ENCODE measurements around the gene SH3PXD2B. TPM values are rescaled to one million over a fixed set of nuclear protein-coding genes. Genes with fewer than 3 reads are reported as not detected.
A peak's percentile ranks its signal among the peaks of the same experiment; 100 is the strongest.
"Not testable (repeated sequence)": the region's sequence is repeated elsewhere in the genome, so short reads cannot be mapped to it uniquely, and the experiment has no call there.

The SH3PXD2B gene
- total RNA-seq, 1 donor from 2014 or later, result 24.0 TPM

DNA sequence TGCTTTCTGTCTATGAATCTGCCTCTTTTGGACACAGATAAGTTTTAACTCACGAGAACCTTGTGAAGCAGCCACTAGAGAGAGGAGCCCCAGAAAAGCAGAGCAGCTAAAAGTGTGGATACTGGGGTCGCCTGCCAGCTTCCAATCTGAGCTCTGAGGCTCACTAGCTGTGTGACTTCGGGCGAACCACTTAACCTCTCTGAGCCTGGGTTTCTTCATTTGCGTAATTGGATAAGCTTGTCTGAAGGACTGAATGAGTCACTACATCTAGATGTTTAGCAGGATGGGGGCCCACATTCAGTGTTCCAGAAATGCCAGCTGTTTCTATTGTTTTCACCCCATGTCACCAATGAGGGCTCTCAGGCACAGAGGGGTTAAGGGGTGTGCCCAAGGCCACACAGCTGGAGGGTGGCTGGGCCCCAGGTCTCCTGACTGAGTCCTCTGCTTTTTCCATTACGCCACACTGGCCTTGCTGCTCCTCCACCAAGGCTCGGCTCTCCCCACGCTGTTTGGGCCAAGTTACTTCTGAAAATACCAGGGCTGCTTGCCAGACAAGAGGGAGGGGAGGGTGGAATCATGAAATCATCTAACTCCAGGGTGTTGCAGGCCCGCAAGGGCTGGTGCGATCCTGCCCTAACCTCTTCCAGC lies 36.2 kb downstream of the SH3PXD2B start:
- peak; percentile 98 for DNase-seq

DNA sequence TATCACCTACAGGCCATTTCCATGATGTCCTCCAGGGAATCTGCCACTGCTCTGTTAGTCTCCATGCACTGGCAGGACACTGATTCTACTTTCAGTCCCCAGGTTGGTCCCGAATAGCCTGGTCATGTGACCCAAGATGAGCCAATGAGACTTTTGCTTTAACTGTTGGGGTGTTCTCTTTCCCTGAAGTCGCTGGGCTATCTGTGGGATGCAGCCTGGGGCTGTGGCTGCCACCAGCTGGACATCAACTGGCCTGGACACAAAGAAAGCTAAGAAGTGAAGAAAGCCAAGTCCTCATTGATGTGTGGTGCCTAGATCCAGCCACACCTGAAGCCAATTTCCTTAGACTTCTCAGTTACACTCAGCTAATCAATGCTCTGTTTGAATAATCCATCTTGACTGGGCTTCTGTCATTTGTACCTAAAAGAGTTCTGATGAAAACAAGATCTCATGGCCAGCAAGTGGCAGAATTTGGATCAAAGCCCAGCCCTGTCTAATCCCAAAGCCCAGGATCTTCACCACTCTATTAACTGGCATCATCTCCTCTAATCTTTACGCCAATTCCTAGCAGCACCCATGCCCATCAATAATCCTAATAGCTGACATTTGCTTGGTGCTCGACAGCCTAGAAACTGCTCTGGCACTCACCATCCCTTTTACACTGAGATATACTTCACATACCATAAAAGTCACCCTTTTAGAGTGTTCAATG lies 37.0 kb downstream of the SH3PXD2B start:
- DNase-seq, result no peak

DNA sequence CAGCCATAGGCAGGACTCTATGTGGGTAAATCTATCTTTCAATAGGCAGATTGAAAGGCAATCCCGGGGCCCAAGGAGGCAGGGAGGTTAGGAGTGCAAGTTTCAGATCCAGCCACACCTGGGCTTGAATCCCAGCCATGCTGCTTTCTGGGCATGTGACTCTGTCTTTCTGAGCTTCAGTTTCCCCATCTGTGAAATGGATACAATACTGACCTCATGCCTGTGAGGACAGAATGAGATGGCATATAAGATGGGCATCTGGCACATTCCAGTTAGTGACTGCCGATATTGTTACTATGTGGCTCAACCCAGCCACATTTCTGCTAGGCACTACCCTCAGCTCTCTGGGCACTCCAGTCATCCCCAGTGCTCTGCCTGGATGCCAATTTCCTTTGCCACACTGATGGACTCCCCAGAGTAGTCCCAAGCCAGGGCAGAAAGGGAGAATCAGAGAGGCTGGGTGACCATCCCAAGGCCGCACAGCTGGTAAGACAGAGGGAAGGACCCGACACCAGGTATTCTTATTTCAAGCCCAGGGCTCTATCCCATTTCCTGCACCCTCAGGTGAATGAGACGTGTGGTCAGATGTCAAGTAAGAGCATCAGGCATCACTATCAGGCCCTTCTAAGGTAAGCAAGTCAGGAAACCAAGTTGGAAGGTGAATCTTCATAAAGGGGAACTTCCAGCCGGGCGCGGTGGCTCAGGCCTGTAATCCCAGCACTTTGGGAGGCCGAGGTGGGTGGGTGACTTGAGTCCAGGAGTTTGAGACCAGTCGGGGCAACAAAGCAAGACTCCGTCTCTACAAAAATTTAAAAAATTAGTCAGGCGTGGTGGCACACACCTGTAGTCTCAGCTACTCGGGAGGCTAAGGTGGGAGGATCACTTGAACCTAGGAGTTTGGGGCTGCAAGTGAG lies 38.7 kb downstream of the SH3PXD2B start:
- DNase-seq, result no peak

DNA sequence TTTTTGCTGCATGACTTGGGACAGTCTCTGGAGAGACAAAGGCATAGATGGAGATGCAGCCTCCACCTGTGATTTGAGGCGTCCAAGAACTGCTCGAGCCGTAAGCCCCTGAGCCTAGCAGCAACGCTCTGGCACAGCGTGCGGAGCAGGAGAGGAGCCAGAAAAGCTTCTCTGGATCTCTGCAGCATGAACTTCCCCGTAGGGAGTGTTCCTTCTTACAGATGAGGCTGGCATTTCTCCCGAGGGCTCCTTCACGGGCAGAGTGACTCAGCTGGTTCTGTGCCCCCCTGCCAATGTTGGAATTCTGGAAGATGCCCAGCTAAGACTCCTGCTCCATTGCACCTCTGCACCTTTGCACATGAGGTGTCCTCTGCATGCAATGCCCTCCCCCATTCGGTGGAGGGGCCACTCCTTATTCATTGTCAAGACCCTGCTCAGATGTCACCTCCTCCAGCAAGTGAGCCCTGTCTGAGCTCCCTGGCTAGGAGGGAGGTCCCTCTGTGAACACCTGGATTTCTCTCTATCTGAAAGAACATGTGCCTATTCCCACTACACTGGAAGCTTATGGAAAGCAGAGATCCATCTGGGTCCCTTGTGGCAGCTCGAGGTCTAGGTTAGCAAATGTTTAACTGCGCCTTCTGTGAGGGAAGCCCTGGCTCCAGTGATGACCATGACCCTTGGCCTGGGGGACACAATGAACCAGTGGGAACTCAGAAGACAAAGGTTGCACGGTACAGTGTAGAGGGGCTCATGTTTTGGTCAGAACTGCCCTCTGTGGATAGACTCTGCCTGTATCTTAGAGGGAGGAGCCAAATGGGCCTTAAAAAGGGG lies 39.6 kb downstream of the SH3PXD2B start:
- peak; percentile 87 for DNase-seq

DNA sequence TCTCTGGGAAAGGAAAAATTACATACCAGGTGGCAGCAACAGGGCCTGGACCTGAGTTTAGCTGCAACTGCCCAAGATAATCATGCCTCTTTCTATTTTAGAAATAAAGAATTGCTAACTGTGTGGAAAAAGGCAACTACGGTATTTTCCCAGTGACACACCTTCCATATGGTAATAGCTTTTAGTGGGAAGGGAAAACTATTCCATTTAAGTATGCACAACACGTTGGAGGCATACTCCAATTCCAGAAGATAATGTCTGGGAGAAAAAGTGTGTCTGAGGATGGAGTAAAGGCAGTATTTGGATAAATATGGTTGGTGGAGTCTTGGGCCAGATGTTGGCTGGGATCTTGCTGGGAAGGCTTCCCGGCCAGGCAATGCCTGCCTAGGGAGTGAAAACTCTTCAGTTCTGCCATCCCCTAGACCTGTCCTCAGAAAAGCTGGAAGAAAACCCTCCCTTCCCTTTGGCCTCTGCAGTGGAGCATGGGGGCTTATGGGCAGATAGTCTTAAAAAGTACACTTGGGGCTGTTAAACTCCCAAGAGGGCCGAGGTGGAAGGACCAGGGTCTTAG lies 40.6 kb downstream of the SH3PXD2B start:
- no peak for DNase-seq

- DNase-seq, result peak; percentile 79
Observed at GRCh38 chr5:172412724-172413286, 41.5 kb downstream of the SH3PXD2B start.

DNA sequence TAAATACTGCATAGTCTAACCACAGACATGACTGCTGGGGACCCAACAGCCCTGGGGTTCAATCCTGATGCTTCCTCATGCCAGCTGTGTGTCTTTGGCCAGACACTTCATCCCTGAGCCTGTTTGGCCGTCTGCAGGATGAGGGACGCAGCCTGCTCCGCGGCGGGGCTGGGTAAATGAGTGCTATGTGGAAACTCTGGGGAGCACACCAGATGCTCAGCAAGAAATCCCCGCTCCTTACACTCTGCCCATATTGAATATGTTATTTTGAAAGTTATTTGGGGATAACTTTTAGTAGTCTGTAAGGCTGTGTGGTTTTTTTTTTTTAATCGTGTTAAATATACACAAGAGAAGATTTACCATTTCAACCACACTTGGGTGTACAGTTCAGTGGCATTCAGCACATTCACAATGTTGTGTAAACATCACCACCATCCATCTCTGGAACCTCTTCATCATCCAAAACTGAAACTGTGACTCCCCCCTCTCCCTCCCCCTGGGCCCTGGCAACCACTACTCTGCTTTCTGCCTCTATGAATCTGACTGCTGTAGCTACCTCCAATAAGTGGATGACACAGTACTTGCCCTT lies 42.7 kb downstream of the SH3PXD2B start:
- DNase-seq, result peak; percentile 55

DNA sequence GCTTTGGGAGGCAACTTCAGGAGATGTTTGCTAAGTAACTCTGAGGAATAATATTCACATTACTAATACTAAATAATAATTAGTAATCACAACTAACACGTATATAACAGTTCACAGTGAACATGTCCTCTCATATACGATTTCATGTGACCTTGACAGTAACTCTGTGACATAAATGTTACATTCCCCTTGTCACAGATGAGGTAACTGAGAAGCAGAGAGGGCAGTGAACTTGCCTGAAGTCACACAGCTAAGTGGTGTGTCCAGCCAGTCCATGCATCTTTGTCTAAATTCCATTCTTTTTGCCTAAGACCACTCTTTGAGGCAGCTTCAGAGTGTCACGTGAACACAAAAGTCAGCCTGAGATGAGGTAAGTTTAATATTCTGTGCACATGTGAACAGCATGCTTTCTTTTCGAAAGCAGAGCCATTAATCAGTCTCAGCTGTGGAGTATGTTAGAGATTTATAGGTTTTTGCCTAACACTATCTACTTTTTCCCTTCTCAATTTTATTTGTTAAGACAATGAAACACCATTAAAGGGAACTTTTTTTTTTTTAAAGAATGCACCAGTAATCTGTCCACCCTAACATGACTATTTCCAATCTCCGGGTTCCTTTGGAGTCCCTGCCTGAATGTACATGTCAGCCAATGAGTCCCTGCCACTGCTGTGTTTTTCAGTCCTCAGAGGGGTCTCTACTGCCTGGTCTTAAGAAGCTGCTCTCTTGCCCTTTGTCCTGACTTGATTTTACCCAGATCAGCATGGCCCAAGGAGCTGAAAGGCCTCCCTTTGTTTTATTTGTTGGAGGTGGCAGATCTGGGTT lies 43.5 kb downstream of the SH3PXD2B start:
- DNase-seq, result peak; percentile 63

- DNase-seq, result no peak
Observed at GRCh38 chr5:172410160-172410559, 44.2 kb downstream of the SH3PXD2B start.

- DNase-seq, result not testable (repeated sequence)
Observed at GRCh38 chr5:172409477-172409876, 44.8 kb downstream of the SH3PXD2B start.

DNA sequence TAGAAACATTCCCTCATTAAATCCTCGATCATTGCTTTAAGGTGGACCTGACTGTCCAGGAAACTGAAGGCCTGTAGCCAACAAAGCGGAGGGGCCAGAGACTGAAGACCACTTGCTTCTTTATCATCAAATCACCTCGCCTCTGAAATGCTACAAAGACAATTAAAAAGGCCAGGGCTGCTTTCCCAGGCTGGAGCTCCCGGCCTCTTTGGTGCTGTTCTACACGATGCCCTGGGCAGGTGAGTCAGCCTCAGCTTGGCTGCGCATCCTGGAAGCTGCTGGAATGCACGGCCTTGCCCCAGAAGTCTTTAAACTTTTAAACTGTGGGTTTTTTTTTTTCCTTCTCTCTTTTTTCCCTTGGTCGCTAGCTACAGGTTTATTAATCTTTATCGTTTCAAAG lies 46.5 kb downstream of the SH3PXD2B start:
- DNase-seq, result no peak

DNA sequence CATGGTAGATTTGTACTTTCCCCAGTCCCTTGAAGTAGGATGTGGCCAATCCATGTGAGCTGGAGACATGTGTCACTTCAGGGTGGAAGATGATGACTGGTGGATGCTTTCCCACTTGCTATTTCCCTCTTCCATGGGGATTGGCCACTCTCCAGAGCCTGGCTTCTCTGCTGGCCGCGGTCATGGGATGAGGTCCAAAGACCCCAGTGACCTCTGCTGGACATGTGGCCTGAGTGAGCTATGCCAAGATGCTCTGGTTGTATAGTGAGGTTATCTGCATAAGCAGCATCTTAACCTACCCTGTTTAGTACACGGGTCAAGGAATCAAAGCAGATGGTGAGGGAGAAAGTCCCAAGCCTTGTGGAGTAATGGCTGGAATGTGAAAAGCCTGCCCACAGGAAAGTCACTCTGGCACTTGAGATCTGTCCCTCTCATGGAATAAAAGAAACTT lies 47.1 kb downstream of the SH3PXD2B start:
- no peak for DNase-seq

GRCh38 chr5:172405226-172406107 lies 48.9 kb downstream of the SH3PXD2B start:
- DNase-seq, result no peak

- no peak for DNase-seq
Observed at GRCh38 chr5:172404746-172405145, 49.6 kb downstream of the SH3PXD2B start.

- peak; percentile 59 for DNase-seq
Observed at GRCh38 chr5:172403817-172404216, 50.5 kb downstream of the SH3PXD2B start.

GRCh38 chr5:172403189-172403796 lies 51.0 kb downstream of the SH3PXD2B start:
- DNase-seq, result peak; percentile 98

DNA sequence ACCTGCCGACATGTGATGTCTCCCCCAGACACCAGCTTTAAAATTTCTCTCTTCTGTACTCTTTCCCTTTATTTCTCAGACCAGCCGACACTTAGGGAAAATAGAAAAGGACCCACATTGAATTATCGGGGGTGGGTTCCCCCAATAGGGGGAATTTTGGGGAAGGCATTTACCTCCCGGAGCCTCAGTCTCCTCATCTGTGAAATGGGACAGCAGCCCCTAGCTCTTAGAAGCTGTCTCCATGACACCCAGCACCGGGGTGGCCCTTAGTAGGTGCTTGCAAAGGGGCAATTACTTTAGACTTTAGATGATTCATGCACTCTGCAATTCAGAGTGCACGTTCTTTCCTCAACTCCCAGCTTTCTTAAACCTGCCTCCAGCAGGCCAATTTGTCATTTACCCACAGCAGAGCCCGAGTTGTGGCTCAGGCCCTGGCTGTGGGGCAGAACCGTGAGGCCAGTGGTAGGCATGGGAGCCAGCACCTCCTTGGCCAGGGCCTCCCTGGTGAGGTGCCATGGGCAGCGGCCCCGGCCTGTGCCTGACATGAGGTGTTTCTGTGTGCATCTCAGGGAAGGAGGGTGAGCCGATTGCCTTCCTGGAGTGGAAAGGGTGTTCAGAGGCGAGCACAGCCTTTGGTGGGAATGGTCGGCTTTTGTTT lies 51.7 kb downstream of the SH3PXD2B start:
- no peak for DNase-seq

GRCh38 chr5:172402031-172402430 lies 52.3 kb downstream of the SH3PXD2B start:
- DNase-seq, result not testable (repeated sequence)

All from tongue (tissue), 2 donors.